GM20431 (cell line): ENCODE data around the gene FGF3.

Source experiments
- in situ Hi-C: fragments of 300-500 bp; cut with MseI, MboI; formaldehyde crosslinking; loops from one replicate; pipeline ENCODE4 v1.15.0; 2020; ENCODE audit warnings: low sequenced_read_pairs; ENCODE audit not compliant: unreplicated experiment

The FGF3 gene

GRCh38 chr11:69807106-69807815, 12.0 kb downstream of the FGF3 start:
- in situ Hi-C loops, result no loop called here

GRCh38 chr11:69804769-69805508, 14.3 kb downstream of the FGF3 start:
- in situ Hi-C loops, result no loop called here

GRCh38 chr11:69803604-69804218, 15.5 kb downstream of the FGF3 start:
- in situ Hi-C loops, result no loop called here

- in situ Hi-C loops, result no loop called here
Observed at GRCh38 chr11:69803022-69803421, 16.2 kb downstream of the FGF3 start.

- in situ Hi-C loops, result no loop called here
Observed at GRCh38 chr11:69802590-69802989, 16.6 kb downstream of the FGF3 start.

GRCh38 chr11:69801513-69802335, 17.5 kb downstream of the FGF3 start:
- in situ Hi-C loops, result no loop called here

- in situ Hi-C loops, result no loop called here
Observed at GRCh38 chr11:69800278-69800677, 18.9 kb downstream of the FGF3 start.

GRCh38 chr11:69799582-69799981, 19.6 kb downstream of the FGF3 start:
- in situ Hi-C loops, result no loop called here

- in situ Hi-C loops, result no loop called here
Observed at GRCh38 chr11:69799097-69799496, 20.1 kb downstream of the FGF3 start.

GRCh38 chr11:69797737-69798528, 21.3 kb downstream of the FGF3 start:
- in situ Hi-C loops, result no loop called here

GRCh38 chr11:69797156-69797555, 22.1 kb downstream of the FGF3 start:
- in situ Hi-C loops, result no loop called here

GRCh38 chr11:69796063-69796462, 23.2 kb downstream of the FGF3 start:
- in situ Hi-C loops, result no loop called here

- in situ Hi-C loops, result no loop called here
Observed at GRCh38 chr11:69791276-69792180, 27.7 kb downstream of the FGF3 start.

- in situ Hi-C loops, result no loop called here
Observed at GRCh38 chr11:69788956-69789355, 30.3 kb downstream of the FGF3 start.

GRCh38 chr11:69787906-69788305, 31.3 kb downstream of the FGF3 start:
- in situ Hi-C loops, result no loop called here

- in situ Hi-C loops, result no loop called here
Observed at GRCh38 chr11:69787457-69787856, 31.8 kb downstream of the FGF3 start.

GRCh38 chr11:69781241-69781640, 38.0 kb downstream of the FGF3 start:
- in situ Hi-C loops, result no loop called here

GRCh38 chr11:69778373-69778772, 40.8 kb downstream of the FGF3 start:
- in situ Hi-C loops, result no loop called here
